ENCODE data around the gene NR1D2. TPM values are rescaled to one million over a fixed set of nuclear protein-coding genes. Genes with fewer than 3 reads are reported as not detected.

The NR1D2 gene
- polyA plus RNA-seq, 2 of the 4 experiments (the other 2 are of a cell fraction) = 7.2 to 18.6 TPM

DNA sequence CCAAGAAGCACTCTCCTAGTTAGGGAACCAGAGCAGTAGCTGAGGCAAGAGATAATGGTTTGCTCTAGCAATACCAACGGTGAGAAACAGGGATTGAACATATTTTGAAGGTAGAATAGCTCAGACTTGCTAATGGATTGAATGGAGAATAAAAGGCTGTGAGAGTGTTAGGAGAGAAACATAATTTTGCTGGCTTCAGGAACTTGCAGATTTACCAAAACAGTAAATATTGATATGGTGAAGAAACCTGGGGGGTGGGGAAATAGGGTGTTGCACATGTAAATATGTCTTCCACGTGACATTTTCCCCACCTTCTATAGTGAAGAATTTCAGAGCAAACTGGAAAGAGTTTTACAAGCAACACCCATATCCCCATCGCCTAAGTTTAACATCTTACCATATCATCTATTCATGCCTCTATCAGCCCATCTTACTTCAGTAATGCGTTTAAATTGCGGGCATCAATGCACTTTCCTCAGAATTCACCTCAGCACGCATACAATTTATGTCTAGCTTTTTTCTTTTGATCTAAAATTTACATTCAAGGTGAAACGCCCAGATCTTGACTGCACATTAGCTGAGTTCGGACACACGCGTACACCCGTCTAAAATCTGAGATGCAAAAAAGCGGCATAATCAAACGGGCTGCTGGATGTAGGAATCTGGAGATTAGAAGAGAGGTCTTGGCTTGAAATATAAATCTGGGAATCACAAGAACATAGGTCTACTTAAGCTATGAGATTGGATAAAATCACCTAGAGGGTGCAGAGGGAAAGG is 891 bp upstream of the NR1D2 start:
- no peak for ATAC-seq
- CTCF ChIA-PET = interaction anchor here (0.6 to 0.8 kb wide), 3 partner anchors 10 to 126 kb away, joined by 3 read pairs; no protein-coding TSS in a partner anchor
- peaks cover 22% of the 10 kb centered on the region for H3K4me1 ChIP-seq
- no peak for DNase-seq (ENCODE audit: low read depth in 1 of 2, low spot score in 1 of 2)
- 71% methylated on average over 13 of the region's 13 CpGs for WGBS (ENCODE audit: missing lambda C conversion rate)
- peak overlapping the region; percentile 95 for H3K4me2 ChIP-seq
- no peak for TF ChIP-seq JUNB (IDR thresholded peaks at IDR 0.05)
- TF ChIP-seq, protein P1, sequence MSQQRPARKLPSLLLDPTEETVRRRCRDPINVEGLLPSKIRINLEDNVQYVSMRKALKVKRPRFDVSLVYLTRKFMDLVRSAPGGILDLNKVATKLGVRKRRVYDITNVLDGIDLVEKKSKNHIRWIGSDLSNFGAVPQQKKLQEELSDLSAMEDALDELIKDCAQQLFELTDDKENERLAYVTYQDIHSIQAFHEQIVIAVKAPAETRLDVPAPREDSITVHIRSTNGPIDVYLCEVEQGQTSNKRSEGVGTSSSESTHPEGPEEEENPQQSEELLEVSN (IDR thresholded peaks at IDR 0.05; ENCODE audit: borderline replicate concordance, low read depth) = no peak
- TF ChIP-seq FOSB (CRISPR knock-in tag; IDR thresholded peaks at IDR 0.05) = no peak
- no peak for TF ChIP-seq POLR2AphosphoS2 (conservative IDR thresholded peaks at IDR 0.05; ENCODE audit: low read length)
- TF ChIP-seq, protein P2, sequence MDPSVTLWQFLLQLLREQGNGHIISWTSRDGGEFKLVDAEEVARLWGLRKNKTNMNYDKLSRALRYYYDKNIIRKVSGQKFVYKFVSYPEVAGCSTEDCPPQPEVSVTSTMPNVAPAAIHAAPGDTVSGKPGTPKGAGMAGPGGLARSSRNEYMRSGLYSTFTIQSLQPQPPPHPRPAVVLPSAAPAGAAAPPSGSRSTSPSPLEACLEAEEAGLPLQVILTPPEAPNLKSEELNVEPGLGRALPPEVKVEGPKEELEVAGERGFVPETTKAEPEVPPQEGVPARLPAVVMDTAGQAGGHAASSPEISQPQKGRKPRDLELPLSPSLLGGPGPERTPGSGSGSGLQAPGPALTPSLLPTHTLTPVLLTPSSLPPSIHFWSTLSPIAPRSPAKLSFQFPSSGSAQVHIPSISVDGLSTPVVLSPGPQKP (IDR thresholded peaks at IDR 0.05; ENCODE audit: low read depth, low read length) = no peak
- no peak for TF ChIP-seq MYC (IDR thresholded peaks at IDR 0.05; ENCODE audit: borderline replicate concordance, low read length)
- H3K9me3 ChIP-seq = no peaks in the 10 kb centered on the region
- POLR2A ChIA-PET = interaction anchor here (2.0 kb wide), 1 partner anchor 27 kb away, joined by 17 read pairs; the partner anchor contains the start of genes NKIRAS1 and RPL15
- H3K4me3 ChIP-seq = peak overlapping the region; percentile 72
- no peak for FAIRE-seq
- peak overlapping the region; percentile 79 to 91 for H3K27ac ChIP-seq

DNA sequence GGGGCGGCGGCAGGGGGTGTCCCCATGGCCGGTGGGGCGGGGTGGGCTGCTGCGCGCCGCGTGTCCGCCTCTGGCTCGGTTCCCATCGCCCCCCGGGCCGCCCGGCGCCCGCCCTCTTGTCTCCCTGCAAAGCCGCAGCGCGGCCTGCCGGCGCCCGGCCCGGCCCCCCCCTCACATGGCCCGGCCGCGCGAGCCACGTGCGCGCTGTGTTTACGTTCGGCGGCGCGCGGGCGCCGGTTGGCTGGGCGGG is 502 bp downstream of the NR1D2 start:
- ChIA-PET CTCF (no interaction called here), POLR2A (interaction anchor here (1.1 to 2.4 kb wide), 2 partner anchors 19 to 28 kb away, joined by 4 to 51 read pairs; partner anchors contain the start of genes NKIRAS1 and RPL15)
- H3K9me3 ChIP-seq = no peaks in the 10 kb centered on the region
- TF ChIP-seq JUN (IDR thresholded peaks at IDR 0.05) (peak; percentile 37 to 85; a peak in 4 of 5 replicates), MAZ (IDR thresholded peaks at IDR 0.05; ENCODE audit: borderline replicate concordance, low read depth, low read length) (no peak), RFX5 (IDR thresholded peaks at IDR 0.05) (no peak), RARB (CRISPR knock-in tag; IDR thresholded peaks at IDR 0.05) (no peak), NFE2L2 (conservative IDR thresholded peaks at IDR 0.05; ENCODE audit: low read length) (peak; percentile 46), FOXS1 (CRISPR knock-in tag; IDR thresholded peaks at IDR 0.05) (peak; percentile 75; the same call in 1 of the 2 replicates), NR3C1 (IDR thresholded peaks at IDR 0.05) (no peak), CHD4 (IDR thresholded peaks at IDR 0.05; ENCODE audit: borderline replicate concordance) (no peak), CEBPB (IDR thresholded peaks at IDR 0.05) (no peak)
- TF ChIP-seq, protein P3, sequence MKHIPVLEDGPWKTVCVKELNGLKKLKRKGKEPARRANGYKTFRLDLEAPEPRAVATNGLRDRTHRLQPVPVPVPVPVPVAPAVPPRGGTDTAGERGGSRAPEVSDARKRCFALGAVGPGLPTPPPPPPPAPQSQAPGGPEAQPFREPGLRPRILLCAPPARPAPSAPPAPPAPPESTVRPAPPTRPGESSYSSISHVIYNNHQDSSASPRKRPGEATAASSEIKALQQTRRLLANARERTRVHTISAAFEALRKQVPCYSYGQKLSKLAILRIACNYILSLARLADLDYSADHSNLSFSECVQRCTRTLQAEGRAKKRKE (CRISPR knock-in tag; IDR thresholded peaks at IDR 0.05; ENCODE audit: low read depth) = peak; percentile 35; the same call in 1 of the 2 replicates
- TF ChIP-seq, protein P4, sequence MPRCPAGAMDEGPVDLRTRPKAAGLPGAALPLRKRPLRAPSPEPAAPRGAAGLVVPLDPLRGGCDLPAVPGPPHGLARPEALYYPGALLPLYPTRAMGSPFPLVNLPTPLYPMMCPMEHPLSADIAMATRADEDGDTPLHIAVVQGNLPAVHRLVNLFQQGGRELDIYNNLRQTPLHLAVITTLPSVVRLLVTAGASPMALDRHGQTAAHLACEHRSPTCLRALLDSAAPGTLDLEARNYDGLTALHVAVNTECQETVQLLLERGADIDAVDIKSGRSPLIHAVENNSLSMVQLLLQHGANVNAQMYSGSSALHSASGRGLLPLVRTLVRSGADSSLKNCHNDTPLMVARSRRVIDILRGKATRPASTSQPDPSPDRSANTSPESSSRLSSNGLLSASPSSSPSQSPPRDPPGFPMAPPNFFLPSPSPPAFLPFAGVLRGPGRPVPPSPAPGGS (IDR thresholded peaks at IDR 0.05) = 0 out of 3 replicates have a peak, but pooled peaks have one; percentile 33
- WGBS (ENCODE audit: missing lambda C conversion rate) = 0% methylated on average over 9 of the region's 39 CpGs
- peaks cover 35% of the 10 kb centered on the region for H3K4me1 ChIP-seq
- H3K4me3 ChIP-seq = peak overlapping the region; percentile 72
- DNase-seq (ENCODE audit: low read depth in 1 of 2, low spot score in 1 of 2) (no peak), ATAC-seq (no peak; a peak in 1 of 6 replicates), FAIRE-seq (no peak)
- peak overlapping the region; percentile 95 for H3K4me2 ChIP-seq
- peak overlapping the region; percentile 79 to 91 for H3K27ac ChIP-seq

Measured in A549 (cell line).